ENCODE results near the gene OR2T33.

OR2T33 gene

DNA sequence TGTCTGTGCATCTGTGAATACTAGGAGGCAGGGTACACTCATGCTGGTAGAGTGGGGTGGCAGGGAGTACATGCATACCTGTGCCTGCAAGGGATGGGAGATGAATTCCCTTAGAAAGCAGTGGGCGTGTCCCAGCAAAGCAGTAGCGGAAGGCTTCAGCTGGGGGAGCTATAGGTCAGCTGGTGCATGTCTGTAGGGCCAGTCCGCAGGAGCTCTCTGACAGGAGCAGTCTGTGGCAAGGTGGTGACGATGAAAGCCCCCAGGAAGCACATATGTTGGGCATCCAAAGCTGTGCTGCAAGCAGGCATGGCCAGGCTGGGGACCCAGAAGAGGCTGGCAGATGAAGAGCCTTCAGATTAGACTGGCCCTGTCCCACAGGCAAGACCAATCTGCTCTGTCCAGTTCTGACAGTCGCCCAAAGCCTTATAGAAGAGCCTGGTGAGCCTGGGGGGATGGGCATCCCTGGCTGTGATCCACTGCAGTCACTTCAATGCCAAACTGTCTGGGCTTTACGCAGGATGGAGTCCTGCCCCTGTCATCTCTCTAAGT lies 48.3 kb downstream of the OR2T33 start:
- H3K4me1 ChIP-seq (ENCODE audit: insufficient read depth, low read length) = no peaks in the 10 kb centered on the region
- no peak overlapping the region for H3K4me3 ChIP-seq (ENCODE audit: low read length)
- no peaks in the 10 kb centered on the region for H3K9me3 ChIP-seq (ENCODE audit: low read length)
- H2AFZ ChIP-seq (ENCODE audit: low read depth, low read length) = no peak overlapping the region
- no peaks in the 10 kb centered on the region for H3K36me3 ChIP-seq (ENCODE audit: insufficient read depth, low read length)
- H3K27me3 ChIP-seq (ENCODE audit: insufficient read depth, low read length) = peaks cover 3% of the 10 kb centered on the region

DNA sequence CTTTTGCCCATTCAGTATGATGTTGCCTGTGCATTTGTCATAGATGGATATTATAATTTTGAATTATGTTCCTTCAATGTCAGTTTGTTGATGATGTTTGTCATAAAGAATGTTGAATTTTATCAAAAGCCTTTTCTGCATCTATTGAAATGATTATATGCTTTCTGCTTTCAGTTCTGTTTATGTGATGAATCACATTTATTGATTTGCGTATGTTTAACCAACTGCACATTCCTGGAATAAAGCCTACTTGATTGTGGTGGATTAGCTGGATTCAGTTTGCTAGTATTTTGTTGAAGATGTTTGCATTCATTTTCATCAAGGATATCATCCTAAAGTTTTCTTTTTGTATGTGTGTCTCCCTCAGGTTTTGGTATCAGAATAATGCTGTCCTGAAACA lies 52.2 kb downstream of the OR2T33 start:
- Histone ChIP-seq H3K36me3 (ENCODE audit: insufficient read depth, low read length) (no peaks in the 10 kb centered on the region), H3K4me3 (ENCODE audit: low read length) (no peak overlapping the region), H3K9me3 (ENCODE audit: low read length) (no peaks in the 10 kb centered on the region), H3K4me1 (ENCODE audit: insufficient read depth, low read length) (no peaks in the 10 kb centered on the region), H3K27me3 (ENCODE audit: insufficient read depth, low read length) (no peaks in the 10 kb centered on the region), H2AFZ (ENCODE audit: low read depth, low read length) (no peak overlapping the region)
